SH-SY5Y (cell line): ENCODE results near the gene CNTN2.

Source experiments
- GATA2 ChIP-seq: IDR thresholded peaks from 2 replicates; pipeline ENCODE4 v1.6.1; 2011; ENCODE audit warnings: mild to moderate bottlenecking, low read depth, low read length
- GATA3 ChIP-seq: IDR thresholded peaks from 2 replicates; pipeline ENCODE4 v1.6.1; 2011; ENCODE audit warnings: low read depth, mild to moderate bottlenecking, low read length, moderate library complexity

- TF ChIP-seq GATA3 (no peak), GATA2 (no peak)
Observed at GRCh38 chr1:205121660-205122488, 78.9 kb downstream of the CNTN2 start, which contains the start of gene RBBP5.
